Measurements from ENCODE around the gene FNBP1L. TPM values are rescaled to one million over a fixed set of nuclear protein-coding genes. Genes with fewer than 3 reads are reported as not detected.

The FNBP1L gene
- total RNA-seq, 1 donor from 2014 or later: 78.6 TPM

DNA sequence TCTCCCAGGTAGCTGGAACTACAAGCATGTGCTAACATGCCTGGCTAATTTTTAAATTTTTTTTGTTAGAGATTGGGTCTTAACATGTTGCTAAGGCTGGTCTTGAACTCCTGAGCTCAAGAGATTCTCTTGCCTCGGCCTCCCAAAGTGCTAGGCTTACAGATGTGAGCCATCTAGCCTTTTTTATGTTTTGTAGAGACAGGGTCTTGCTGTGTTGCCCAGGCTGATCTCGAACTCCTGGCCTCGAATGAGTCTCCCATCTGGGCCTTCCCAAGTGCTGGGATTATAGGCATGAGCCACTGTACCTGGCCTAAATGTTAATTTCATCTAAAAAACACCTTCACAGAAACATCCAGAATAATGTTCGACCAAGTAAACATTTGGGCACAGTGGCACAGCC lies 48.6 kb downstream of the FNBP1L start:
- no peaks in the 10 kb centered on the region for H3K36me3 ChIP-seq (ENCODE audit: control insufficient read depth, insufficient read depth, low read length)
- TF ChIP-seq, protein P1, sequence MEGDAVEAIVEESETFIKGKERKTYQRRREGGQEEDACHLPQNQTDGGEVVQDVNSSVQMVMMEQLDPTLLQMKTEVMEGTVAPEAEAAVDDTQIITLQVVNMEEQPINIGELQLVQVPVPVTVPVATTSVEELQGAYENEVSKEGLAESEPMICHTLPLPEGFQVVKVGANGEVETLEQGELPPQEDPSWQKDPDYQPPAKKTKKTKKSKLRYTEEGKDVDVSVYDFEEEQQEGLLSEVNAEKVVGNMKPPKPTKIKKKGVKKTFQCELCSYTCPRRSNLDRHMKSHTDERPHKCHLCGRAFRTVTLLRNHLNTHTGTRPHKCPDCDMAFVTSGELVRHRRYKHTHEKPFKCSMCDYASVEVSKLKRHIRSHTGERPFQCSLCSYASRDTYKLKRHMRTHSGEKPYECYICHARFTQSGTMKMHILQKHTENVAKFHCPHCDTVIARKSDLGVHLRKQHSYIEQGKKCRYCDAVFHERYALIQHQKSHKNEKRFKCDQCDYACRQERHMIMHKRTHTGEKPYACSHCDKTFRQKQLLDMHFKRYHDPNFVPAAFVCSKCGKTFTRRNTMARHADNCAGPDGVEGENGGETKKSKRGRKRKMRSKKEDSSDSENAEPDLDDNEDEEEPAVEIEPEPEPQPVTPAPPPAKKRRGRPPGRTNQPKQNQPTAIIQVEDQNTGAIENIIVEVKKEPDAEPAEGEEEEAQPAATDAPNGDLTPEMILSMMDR (IDR thresholded peaks at IDR 0.05; ENCODE audit: insufficient read depth, low read length, poor library complexity, severe bottlenecking): no peak
- no peak for DNase-seq (ENCODE audit: low read depth)
- H3K4me3 ChIP-seq (ENCODE audit: low read depth, low read length): no peak overlapping the region
- no peaks in the 10 kb centered on the region for H3K27me3 ChIP-seq (ENCODE audit: control insufficient read depth, insufficient read depth, low read length)

DNA sequence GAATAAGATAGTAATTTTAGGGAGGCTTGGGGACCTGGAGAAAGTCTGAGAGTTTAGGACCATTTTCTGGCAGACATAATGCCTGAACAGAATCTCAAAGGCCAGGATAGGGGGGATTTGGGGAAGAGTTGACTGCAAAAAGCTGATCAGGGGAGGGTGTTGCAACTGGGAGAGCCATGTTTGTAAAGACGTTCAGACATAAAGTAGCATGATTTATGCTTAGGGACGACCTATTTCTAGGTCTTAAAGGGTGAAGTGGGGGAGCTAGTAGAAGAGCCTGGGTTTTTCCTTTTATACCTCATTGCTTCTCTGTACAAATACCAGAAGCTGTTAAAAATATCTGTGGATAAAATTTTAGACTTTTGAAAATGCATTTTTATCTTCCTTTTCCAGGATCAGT lies 51.2 kb downstream of the FNBP1L start:
- Histone ChIP-seq H3K4me3 (ENCODE audit: low read depth, low read length) (no peak overlapping the region), H3K27me3 (ENCODE audit: control insufficient read depth, insufficient read depth, low read length) (no peaks in the 10 kb centered on the region), H3K36me3 (ENCODE audit: control insufficient read depth, insufficient read depth, low read length) (no peaks in the 10 kb centered on the region)
- TF ChIP-seq, protein P1 (IDR thresholded peaks at IDR 0.05; ENCODE audit: insufficient read depth, low read length, poor library complexity, severe bottlenecking): no peak
- no peak for DNase-seq (ENCODE audit: low read depth)

DNA sequence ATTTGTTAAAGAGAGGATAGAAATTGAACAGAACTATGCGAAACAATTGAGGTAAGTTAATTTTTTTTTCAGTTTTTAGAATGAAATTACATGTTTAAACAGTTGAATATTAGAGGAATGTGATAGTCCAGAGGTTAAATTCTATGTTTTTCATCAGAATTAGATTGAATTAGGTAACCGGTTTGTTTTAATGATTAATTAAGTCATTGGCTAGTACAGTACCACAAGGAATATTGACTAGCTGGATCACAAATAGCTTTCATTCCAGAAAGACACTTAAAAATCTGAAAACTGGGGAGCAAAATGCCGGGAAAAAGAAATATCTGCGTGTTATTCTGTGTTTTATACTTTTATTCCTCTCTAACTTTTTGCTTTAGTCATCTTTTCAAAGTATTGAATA lies 51.6 kb downstream of the FNBP1L start:
- H3K36me3 ChIP-seq (ENCODE audit: control insufficient read depth, insufficient read depth, low read length): no peaks in the 10 kb centered on the region
- TF ChIP-seq, protein P1 (IDR thresholded peaks at IDR 0.05; ENCODE audit: insufficient read depth, low read length, poor library complexity, severe bottlenecking): no peak
- no peak for DNase-seq (ENCODE audit: low read depth)
- no peak overlapping the region for H3K4me3 ChIP-seq (ENCODE audit: low read depth, low read length)
- no peaks in the 10 kb centered on the region for H3K27me3 ChIP-seq (ENCODE audit: control insufficient read depth, insufficient read depth, low read length)

DNA sequence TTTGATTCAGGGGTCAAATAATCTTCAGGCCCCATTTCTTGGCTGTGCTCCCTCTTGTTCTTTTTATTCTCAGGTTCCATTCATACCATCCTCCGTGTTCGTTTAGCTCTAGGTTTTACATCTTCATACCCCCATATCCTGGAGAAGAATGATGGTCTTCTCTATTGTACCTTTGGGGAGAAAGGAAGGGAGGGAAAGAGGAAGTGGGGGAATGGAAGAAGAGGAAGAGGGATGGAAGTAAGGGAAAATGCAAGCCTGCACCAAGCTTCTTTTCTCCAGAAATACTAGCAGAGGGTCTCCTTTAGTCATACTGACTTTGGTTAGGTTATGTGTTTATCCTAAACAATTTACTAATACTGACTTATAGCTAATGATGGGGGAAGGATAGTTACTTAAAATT lies 52.4 kb downstream of the FNBP1L start:
- no peaks in the 10 kb centered on the region for H3K36me3 ChIP-seq (ENCODE audit: control insufficient read depth, insufficient read depth, low read length)
- no peak overlapping the region for H3K4me3 ChIP-seq (ENCODE audit: low read depth, low read length)
- TF ChIP-seq, protein P1 (IDR thresholded peaks at IDR 0.05; ENCODE audit: insufficient read depth, low read length, poor library complexity, severe bottlenecking): no peak
- H3K27me3 ChIP-seq (ENCODE audit: control insufficient read depth, insufficient read depth, low read length): no peaks in the 10 kb centered on the region
- no peak for DNase-seq (ENCODE audit: low read depth)

DNA sequence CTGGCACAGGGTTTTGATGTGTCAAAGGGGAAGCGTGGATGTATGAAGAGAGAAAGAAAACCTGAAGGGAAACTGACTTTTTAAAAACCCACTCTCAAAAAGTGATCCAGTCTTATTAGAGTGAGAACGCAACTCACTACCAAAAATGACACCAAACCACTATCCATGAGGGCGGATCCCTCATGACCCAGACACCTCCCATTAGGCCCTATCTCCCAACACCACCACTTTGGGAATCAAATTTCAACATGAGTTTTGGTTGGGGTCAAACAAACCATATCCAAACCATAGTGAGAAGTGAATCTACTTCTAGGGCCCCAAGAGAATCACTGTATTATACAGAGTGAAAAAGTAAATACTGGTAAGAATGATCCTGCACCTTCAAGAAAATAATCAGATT lies 53.5 kb downstream of the FNBP1L start:
- no peak for DNase-seq (ENCODE audit: low read depth)

DNA sequence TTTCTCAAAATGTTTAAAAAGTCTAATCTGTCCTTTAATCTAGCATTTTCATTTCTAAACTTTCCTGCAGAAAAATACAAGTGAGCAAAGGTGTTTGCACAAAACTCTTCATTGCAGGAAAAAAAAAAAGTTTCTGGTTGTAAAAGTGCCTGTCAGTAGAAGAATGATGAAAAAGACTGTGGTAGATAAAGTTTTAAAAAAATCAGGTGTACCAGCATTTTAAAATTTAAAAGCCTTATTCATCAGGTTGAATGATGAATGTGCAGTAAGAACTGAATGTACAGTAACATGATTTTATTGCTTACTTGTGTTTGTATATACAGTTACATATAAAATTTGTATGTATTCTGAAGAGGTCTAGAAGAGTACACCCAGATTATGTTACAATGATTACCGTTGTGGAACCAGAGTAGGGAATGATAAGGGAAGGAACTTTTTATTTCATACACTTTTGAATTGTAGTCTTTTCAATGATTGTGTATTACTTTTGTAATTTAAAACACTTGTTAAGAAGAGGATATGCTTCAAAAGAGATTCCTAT lies 54.0 kb downstream of the FNBP1L start:
- no peak for DNase-seq (ENCODE audit: low read depth)
- TF ChIP-seq, protein P1 (IDR thresholded peaks at IDR 0.05; ENCODE audit: insufficient read depth, low read length, poor library complexity, severe bottlenecking): no peak
- H3K36me3 ChIP-seq (ENCODE audit: control insufficient read depth, insufficient read depth, low read length): no peaks in the 10 kb centered on the region
- no peak overlapping the region for H3K4me3 ChIP-seq (ENCODE audit: low read depth, low read length)
- no peaks in the 10 kb centered on the region for H3K27me3 ChIP-seq (ENCODE audit: control insufficient read depth, insufficient read depth, low read length)

More for the DNA sequence above, 53.5 kb downstream of the FNBP1L start:
- no peaks in the 10 kb centered on the region for H3K27me3 ChIP-seq (ENCODE audit: control insufficient read depth, insufficient read depth, low read length)
- H3K36me3 ChIP-seq (ENCODE audit: control insufficient read depth, insufficient read depth, low read length): no peaks in the 10 kb centered on the region
- no peak overlapping the region for H3K4me3 ChIP-seq (ENCODE audit: low read depth, low read length)
- TF ChIP-seq, protein P1 (IDR thresholded peaks at IDR 0.05; ENCODE audit: insufficient read depth, low read length, poor library complexity, severe bottlenecking): no peak
